ENCODE measurements around the gene NPAS3.

DNA sequence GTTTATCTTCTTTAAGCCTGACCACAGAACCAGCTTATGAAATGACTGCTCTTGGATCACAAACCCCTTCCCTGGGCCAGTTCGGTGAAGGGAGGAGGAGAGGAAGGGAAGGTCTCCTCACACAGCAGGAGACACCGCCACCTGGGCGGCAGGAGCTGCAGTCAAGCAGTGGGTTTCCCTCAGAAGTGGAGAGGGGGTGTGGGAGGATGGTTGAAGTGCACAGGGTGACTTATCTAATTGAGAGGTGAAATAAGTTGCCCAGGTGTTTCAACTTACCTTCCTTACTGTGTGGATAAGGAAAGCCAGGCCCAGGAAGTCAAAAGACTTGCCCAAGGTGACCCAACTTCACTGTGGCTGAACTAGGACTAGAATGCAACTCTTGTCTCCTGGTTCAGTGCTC, 905.4 kb downstream of the NPAS3 start:
- TF ChIP-seq, protein P1, sequence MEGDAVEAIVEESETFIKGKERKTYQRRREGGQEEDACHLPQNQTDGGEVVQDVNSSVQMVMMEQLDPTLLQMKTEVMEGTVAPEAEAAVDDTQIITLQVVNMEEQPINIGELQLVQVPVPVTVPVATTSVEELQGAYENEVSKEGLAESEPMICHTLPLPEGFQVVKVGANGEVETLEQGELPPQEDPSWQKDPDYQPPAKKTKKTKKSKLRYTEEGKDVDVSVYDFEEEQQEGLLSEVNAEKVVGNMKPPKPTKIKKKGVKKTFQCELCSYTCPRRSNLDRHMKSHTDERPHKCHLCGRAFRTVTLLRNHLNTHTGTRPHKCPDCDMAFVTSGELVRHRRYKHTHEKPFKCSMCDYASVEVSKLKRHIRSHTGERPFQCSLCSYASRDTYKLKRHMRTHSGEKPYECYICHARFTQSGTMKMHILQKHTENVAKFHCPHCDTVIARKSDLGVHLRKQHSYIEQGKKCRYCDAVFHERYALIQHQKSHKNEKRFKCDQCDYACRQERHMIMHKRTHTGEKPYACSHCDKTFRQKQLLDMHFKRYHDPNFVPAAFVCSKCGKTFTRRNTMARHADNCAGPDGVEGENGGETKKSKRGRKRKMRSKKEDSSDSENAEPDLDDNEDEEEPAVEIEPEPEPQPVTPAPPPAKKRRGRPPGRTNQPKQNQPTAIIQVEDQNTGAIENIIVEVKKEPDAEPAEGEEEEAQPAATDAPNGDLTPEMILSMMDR (IDR thresholded peaks at IDR 0.05 in 2 of 3, conservative IDR thresholded peaks at IDR 0.05 in 1 of 3; ENCODE audit: borderline replicate concordance in 1 of 3, insufficient read depth in 1 of 3, low read depth in 2 of 3, low read length in 2 of 3): no peak
- TF ChIP-seq, protein P2, sequence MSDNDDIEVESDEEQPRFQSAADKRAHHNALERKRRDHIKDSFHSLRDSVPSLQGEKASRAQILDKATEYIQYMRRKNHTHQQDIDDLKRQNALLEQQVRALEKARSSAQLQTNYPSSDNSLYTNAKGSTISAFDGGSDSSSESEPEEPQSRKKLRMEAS (IDR thresholded peaks at IDR 0.05): no peak
- TF ChIP-seq POLR2AphosphoS5 (IDR thresholded peaks at IDR 0.05; ENCODE audit: low read depth, low read length) (no peak), POLR2A (IDR thresholded peaks at IDR 0.05; ENCODE audit: borderline replicate concordance, extremely low read depth, insufficient read depth, insufficient read length) (no peak), RAD21 (IDR thresholded peaks at IDR 0.05; ENCODE audit: low read depth) (no peak), SIN3A (IDR thresholded peaks at IDR 0.05; ENCODE audit: low read depth) (no peak), ZFX (IDR thresholded peaks at IDR 0.05) (no peak), ELF1 (IDR thresholded peaks at IDR 0.05; ENCODE audit: borderline replicate concordance, low read depth) (no peak), EZH2phosphoT487 (IDR thresholded peaks at IDR 0.05; ENCODE audit: borderline replicate concordance) (no peak), EZH2 (IDR thresholded peaks at IDR 0.05) (no peak), SP1 (IDR thresholded peaks at IDR 0.05; ENCODE audit: low read depth) (no peak), EGR1 (IDR thresholded peaks at IDR 0.05; ENCODE audit: low read depth) (no peak)
- TF ChIP-seq, protein P3, sequence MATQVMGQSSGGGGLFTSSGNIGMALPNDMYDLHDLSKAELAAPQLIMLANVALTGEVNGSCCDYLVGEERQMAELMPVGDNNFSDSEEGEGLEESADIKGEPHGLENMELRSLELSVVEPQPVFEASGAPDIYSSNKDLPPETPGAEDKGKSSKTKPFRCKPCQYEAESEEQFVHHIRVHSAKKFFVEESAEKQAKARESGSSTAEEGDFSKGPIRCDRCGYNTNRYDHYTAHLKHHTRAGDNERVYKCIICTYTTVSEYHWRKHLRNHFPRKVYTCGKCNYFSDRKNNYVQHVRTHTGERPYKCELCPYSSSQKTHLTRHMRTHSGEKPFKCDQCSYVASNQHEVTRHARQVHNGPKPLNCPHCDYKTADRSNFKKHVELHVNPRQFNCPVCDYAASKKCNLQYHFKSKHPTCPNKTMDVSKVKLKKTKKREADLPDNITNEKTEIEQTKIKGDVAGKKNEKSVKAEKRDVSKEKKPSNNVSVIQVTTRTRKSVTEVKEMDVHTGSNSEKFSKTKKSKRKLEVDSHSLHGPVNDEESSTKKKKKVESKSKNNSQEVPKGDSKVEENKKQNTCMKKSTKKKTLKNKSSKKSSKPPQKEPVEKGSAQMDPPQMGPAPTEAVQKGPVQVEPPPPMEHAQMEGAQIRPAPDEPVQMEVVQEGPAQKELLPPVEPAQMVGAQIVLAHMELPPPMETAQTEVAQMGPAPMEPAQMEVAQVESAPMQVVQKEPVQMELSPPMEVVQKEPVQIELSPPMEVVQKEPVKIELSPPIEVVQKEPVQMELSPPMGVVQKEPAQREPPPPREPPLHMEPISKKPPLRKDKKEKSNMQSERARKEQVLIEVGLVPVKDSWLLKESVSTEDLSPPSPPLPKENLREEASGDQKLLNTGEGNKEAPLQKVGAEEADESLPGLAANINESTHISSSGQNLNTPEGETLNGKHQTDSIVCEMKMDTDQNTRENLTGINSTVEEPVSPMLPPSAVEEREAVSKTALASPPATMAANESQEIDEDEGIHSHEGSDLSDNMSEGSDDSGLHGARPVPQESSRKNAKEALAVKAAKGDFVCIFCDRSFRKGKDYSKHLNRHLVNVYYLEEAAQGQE (IDR thresholded peaks at IDR 0.05; ENCODE audit: low read depth): no peak
